Endothelial cell of umbilical vein (primary cell): Measurements from ENCODE around the gene ZMIZ2. TPM values are rescaled to one million over a fixed set of nuclear protein-coding genes. Genes with fewer than 3 reads are reported as not detected.

ENCODE experiments used
- BruUV-seq: library from RNA; stranded (reverse); fragments of 400-500 nt; replicated peaks from 2 replicates; lab custom pipeline; 2021; lab: Mats Ljungman, UMichigan
- CTCF ChIA-PET: fragments of 300-600, 350-600 bp; sonication (Branson Sonifier 250); formaldehyde crosslinking; loops from one replicate; lab custom pipeline; 2021; ENCODE audit warnings: antibody characterized with exemption, inconsistent platforms; lab: Charles Lee
- POLR2A ChIA-PET: fragments of 300-600, 350-600 bp; sonication (Branson Sonifier 250); formaldehyde crosslinking; loops from one replicate; lab custom pipeline; 2021; ENCODE audit warnings: antibody characterized with exemption, inconsistent platforms; lab: Charles Lee
- DNase-seq: peaks from one replicate; pipeline ENCODE4 v3.0.0-alpha.2; 2011; ENCODE audit warnings: low read depth, low spot score
- FAIRE-seq: peaks from 2 replicates; lab custom pipeline; 2011; peaks lifted over from hg19 to GRCh38; lab: Jason Lieb, UNC
- H2AFZ ChIP-seq: 2 replicates; pipeline ENCODE4 v1.6.0; 2012; ENCODE audit warnings: low read depth, low read length, control low read depth, inconsistent platforms
- H3K27ac ChIP-seq: 2 replicates; pipeline ENCODE4 v1.5.1; 2011; ENCODE audit warnings: low read depth, mild to moderate bottlenecking, control low read depth, low read length, moderate library complexity; ENCODE audit not compliant: insufficient read depth
- H3K27me3 ChIP-seq, 2 experiments: 2 replicates each; pipeline versions ENCODE4 v1.6.0 to v1.6.1; 2011; ENCODE audit warnings: low read length in 2 of 2, mixed read lengths in 1 of 2; ENCODE audit not compliant: control insufficient read depth in 2 of 2, insufficient read depth in 2 of 2
- H3K36me3 ChIP-seq, 2 experiments: 2 replicates in 1 of 2; 3 replicates in 1 of 2; pipeline ENCODE4 v1.5.1; 2011; ENCODE audit warnings: low read length in 2 of 2, mild to moderate bottlenecking in 1 of 2, moderate library complexity in 1 of 2; ENCODE audit not compliant: control insufficient read depth in 2 of 2, insufficient read depth in 2 of 2; ENCODE audit errors: extremely low read depth in 1 of 2
- H3K4me1 ChIP-seq: 3 replicates; pipeline ENCODE4 v1.5.1; 2011; ENCODE audit warnings: mild to moderate bottlenecking, low read length; ENCODE audit not compliant: control insufficient read depth, insufficient read depth; ENCODE audit errors: extremely low read depth
- H3K4me2 ChIP-seq: 2 replicates; pipeline ENCODE4 v1.6.1; 2011; ENCODE audit warnings: low read length, control low read depth, mixed read lengths; ENCODE audit not compliant: insufficient read depth
- H3K4me3 ChIP-seq, 3 experiments: fragments of 200-600 bp in 1 of 3; sonication (generic), shearing (Covaris generic) in 1 of 3; replicated peaks in 1 of 3; 2 replicates each; pipeline ENCODE4 v1.5.1; 2011 to 2016; ENCODE audit warnings: control low read depth in 3 of 3, low read length in 3 of 3, mild to moderate bottlenecking in 2 of 3, inconsistent platforms in 1 of 3, low read depth in 1 of 3, moderate library complexity in 1 of 3; ENCODE audit not compliant: insufficient read depth in 1 of 3
- H3K79me2 ChIP-seq: 2 replicates; pipeline ENCODE4 v1.6.0; 2012; ENCODE audit warnings: low read length, inconsistent platforms; ENCODE audit not compliant: control insufficient read depth, insufficient read depth
- H3K9ac ChIP-seq: replicated peaks from 2 replicates; pipeline ENCODE3; 2011; ENCODE audit warnings: low read length, control low read depth; ENCODE audit not compliant: insufficient read depth; ENCODE audit errors: extremely low read depth
- H3K9me1 ChIP-seq: replicated peaks from 3 replicates; pipeline ENCODE4 v1.6.0; 2011; ENCODE audit warnings: mild to moderate bottlenecking, low read length; ENCODE audit not compliant: control insufficient read depth, insufficient read depth; ENCODE audit errors: extremely low read depth
- H3K9me3 ChIP-seq: replicated peaks from 2 replicates; pipeline ENCODE4 v1.5.1; 2012; ENCODE audit warnings: low read length, inconsistent platforms; ENCODE audit not compliant: control insufficient read depth, insufficient read depth
- H4K20me1 ChIP-seq: replicated peaks from 2 replicates; pipeline ENCODE3; 2011; ENCODE audit warnings: mild to moderate bottlenecking, low read length; ENCODE audit not compliant: control insufficient read depth, insufficient read depth; ENCODE audit errors: extremely low read depth
- CTCF ChIP-seq, 2 donors: IDR thresholded peaks; 1 replicate in 1 of 2; 2 replicates in 1 of 2; pipeline ENCODE4 v1.5.1; 2011; ENCODE audit warnings: low read length in 2 of 2, mild to moderate bottlenecking in 2 of 2, moderate library complexity in 2 of 2, control low read depth in 1 of 2, inconsistent platforms in 1 of 2, low read depth in 1 of 2; ENCODE audit not compliant: insufficient read depth in 1 of 2; ENCODE audit errors: extremely low read depth in 1 of 2
- EZH2 ChIP-seq: IDR thresholded peaks from 2 replicates; pipeline ENCODE4 v1.6.1; 2012; ENCODE audit warnings: borderline replicate concordance, low read depth, mild to moderate bottlenecking, moderate library complexity, low read length, inconsistent platforms; ENCODE audit not compliant: severe bottlenecking
- FOS ChIP-seq: IDR thresholded peaks from 2 replicates; pipeline ENCODE4 v1.6.1; 2011; ENCODE audit warnings: mild to moderate bottlenecking, low read length, moderate library complexity, borderline replicate concordance; ENCODE audit not compliant: insufficient read depth
- GATA2 ChIP-seq: IDR thresholded peaks from 2 replicates; pipeline ENCODE4 v1.7.0; 2011; ENCODE audit warnings: low read depth, mild to moderate bottlenecking, moderate library complexity, mixed read lengths, low read length; ENCODE audit not compliant: insufficient read length, insufficient read depth
- JUN ChIP-seq: IDR thresholded peaks from 2 replicates; pipeline ENCODE4 v1.6.1; 2011; ENCODE audit warnings: borderline replicate concordance, low read depth; ENCODE audit not compliant: insufficient read length, insufficient read depth
- MAX ChIP-seq: IDR thresholded peaks from 2 replicates; pipeline ENCODE4 v1.6.1; 2011; ENCODE audit not compliant: insufficient read depth, insufficient read length
- MYC ChIP-seq: IDR thresholded peaks from one replicate; pipeline ENCODE4 v1.6.1; 2011; ENCODE audit warnings: mild to moderate bottlenecking, low read depth, low read length
- POLR2A ChIP-seq: IDR thresholded peaks from 2 replicates; pipeline ENCODE4 v1.6.1; 2012; ENCODE audit warnings: low read depth, mild to moderate bottlenecking, control low read depth, low read length
- POLR2AphosphoS5 ChIP-seq: IDR thresholded peaks from 2 replicates; pipeline ENCODE4 v1.6.1; 2012; ENCODE audit warnings: low read depth, mild to moderate bottlenecking, control low read depth, low read length, moderate library complexity; ENCODE audit not compliant: insufficient read depth
- dilution Hi-C: fragments of 300-500 bp; cut with MboI; formaldehyde crosslinking; loops from one replicate; pipeline ENCODE4 v1.15.0; 2019; ENCODE audit warnings: low sequenced_read_pairs; ENCODE audit not compliant: extremely low pct_ligation_motif_present
- intact Hi-C: fragments of 100-400 bp; cut with micrococcal nuclease; formaldehyde crosslinking; loops from one replicate; pipeline ENCODE4 v1.10.0; 2022
- polyA plus RNA-seq, 4 experiments: library from polyadenylated mRNA; depleted of rRNA in 3 of 4; stranded (reverse) in 3 of 4; unstranded in 1 of 4; fragments of >200 nt; gene quantifications; 2 replicates each; pipeline versions ENCODE4 v1.2.1 to v1.2.3, GENCODE V29; 2011 to 2012; ENCODE audit warnings: missing spikeins in 1 of 4
- total RNA-seq: library from RNA; stranded (reverse); gene quantifications from 2 replicates; pipeline ENCODE4 v1.2.3, GENCODE V29; 2021

Gene ZMIZ2
- total and polyA plus RNA-seq, 2 donors (not counting 3 experiments of a cell fraction or from before 2014, with no cell fraction given), result 30.6 to 87.5 TPM

GRCh38 chr7:44808914-44809393, 60.3 kb downstream of the ZMIZ2 start:
- peaks cover 0 to 3% of the 10 kb centered on the region in 2 experiments for H3K36me3 ChIP-seq
- intact Hi-C loops (no loop called here), dilution Hi-C loops (no loop called here)
- no peaks in the 10 kb centered on the region for H3K4me1 ChIP-seq
- H3K79me2 ChIP-seq, result no peaks in the 10 kb centered on the region
- no peak overlapping the region for H2AFZ ChIP-seq
- H3K27me3 ChIP-seq, result no peaks in the 10 kb centered on the region
- no peak for FAIRE-seq
- ChIA-PET CTCF (interaction anchor here (1.2 kb wide), 1 partner anchor 10 kb away, joined by 3 read pairs; no protein-coding TSS in a partner anchor), POLR2A (interaction anchor here (0.6 kb wide), 1 partner anchor 148 kb away, joined by 6 read pairs; no protein-coding TSS in a partner anchor)
- TF ChIP-seq GATA2 (no peak), FOS (no peak), MYC (no peak), EZH2 (no peak), POLR2A (no peak), MAX (no peak), CTCF (IDR thresholded peaks at IDR 0.05; ENCODE audit: extremely low read depth in 1 of 2, insufficient read depth in 1 of 2, low read depth in 1 of 2, low read length in 2 of 2) (no peak), JUN (no peak), POLR2AphosphoS5 (no peak)
- DNase-seq, result no peak
- H4K20me1 ChIP-seq, result no peaks in the 10 kb centered on the region
- no peak overlapping the region for H3K27ac ChIP-seq
- no peak overlapping the region for H3K4me3 ChIP-seq
- H3K9me1 ChIP-seq, result no peaks in the 10 kb centered on the region
- no peak overlapping the region for H3K9ac ChIP-seq
- BruUV-seq, result no TSS peak
- no peaks in the 10 kb centered on the region for H3K9me3 ChIP-seq
- no peak overlapping the region for H3K4me2 ChIP-seq
